ELF-1 (cell line): ENCODE data around the gene CMPK2.
A peak's percentile ranks its signal among the peaks of the same experiment; 100 is the strongest.

ENCODE experiments used
- DNase-seq: peaks from one replicate; pipeline ENCODE4 v3.0.0-alpha.2; 2016; ENCODE audit warnings: low read depth, low spot score

Gene CMPK2

DNA sequence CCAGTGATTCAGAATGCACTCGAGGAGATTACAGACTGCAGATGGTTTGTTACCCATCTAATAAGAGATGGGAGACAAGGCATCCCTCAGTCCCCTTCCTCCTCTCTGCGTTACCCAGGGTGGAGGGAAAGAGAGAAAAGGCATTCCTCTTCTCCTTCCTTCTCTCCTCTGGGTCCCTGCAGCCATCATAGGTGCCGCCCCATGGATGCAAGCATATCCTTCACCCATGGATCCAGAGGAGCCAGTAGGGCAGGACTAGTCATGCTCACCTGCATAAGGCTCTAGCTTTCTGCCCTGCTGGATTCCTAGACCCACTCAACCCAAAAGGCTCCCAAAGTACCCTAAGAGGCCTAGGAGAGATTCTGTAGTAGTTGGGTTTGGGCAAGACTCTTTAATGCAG is 20.4 kb downstream of the CMPK2 start:
- no peak for DNase-seq

DNA sequence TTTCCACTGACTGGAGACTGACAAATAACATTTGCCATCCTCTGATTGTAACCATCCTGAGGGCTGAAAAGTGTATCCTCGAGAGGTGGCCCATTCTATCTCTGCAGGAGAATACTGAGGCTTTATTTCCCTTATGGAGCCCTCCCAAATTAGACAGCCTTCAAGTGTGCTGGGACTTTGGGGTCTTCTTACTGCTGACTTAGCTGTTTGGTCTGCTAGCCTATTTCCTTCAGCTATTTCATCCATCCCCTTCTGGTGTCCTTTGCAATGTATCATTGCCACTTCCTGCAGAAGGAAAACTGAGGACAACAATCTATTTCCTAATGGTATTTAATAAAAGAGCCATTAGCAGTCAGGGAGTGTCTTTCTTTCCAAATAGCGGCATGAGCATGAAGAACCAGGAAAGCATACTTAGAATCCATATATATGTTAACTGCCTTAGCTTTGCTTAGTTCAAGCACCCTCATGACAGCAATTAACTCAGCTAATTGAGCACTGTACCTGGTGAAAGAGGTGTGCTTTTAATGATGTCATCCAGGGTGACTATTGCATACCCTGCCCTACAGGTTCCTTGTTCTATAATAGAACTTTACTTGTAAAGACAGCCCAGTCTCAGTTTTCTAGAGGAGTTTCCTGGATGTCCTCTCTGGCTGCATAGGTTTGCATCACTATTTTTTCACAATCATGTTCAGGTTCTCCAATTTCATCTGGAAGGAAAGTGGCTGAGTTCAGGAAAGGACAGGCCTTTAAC is 24.0 kb downstream of the CMPK2 start:
- no peak for DNase-seq

DNA sequence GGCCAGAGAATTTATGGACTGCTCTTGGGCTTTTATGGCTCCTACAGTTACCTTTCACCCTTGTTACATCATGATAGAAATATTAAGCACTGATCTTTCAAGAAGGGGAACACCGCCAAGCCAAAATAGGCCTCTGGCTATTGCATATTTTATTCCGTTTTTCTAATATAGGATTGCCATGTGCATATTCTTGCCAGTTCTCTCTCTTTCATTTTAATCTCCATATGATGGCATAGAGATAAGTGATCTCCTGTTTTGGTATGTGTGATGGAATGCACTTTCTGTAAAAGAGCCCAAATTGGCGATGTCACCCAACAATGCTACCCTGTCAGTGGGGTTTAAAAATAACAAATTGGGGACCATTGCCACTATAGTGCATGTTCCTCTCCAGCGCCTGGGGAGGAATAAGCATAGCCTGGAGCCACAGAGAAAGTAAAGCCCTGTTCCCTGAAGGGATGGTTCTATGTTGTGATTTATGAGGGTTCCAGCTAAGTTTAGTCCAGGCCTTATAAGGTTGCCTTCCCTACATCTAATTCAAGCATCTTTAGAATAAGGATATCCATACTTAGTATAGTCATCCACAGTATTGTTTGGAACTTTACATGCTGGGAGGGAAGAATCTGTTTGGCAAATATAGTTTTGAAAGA is 26.9 kb downstream of the CMPK2 start:
- no peak for DNase-seq

DNA sequence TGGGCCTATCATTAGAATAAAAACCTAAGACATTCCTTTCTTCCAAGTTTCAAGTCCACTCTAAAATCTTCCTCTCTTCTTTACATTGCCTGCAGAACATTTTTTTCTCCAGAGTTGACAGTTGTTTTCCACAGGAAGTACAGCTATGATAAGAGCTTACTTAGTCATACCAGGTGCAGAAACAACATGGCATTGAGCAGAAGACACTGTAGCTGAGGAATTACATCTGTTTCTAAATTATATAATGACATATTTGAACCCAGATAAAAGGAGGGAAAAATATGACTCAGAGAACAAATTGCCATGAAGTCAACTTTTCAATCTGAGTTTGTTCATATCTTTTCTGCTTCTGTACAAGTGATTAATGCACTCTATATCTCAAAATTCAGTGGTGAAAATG is 30.2 kb downstream of the CMPK2 start:
- no peak for DNase-seq

DNA sequence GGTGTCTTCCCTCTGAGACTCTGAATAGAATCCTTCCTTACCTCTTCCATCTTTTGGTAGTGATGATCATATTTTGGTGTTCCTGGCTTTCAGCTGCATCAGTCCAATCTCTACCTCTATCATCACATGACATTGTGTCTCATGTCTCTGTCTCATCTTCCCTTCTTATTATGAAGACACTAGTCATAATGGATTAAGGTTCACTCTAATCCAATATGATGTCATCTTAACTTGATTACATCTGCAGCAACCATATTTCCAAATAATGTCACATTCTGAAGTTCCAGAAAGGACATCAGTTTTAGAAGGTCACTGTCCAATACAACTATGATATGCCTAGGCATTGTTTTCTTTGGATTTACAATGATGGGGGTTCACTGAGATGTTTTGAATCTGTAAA is 31.5 kb downstream of the CMPK2 start:
- DNase-seq, result no peak

DNA sequence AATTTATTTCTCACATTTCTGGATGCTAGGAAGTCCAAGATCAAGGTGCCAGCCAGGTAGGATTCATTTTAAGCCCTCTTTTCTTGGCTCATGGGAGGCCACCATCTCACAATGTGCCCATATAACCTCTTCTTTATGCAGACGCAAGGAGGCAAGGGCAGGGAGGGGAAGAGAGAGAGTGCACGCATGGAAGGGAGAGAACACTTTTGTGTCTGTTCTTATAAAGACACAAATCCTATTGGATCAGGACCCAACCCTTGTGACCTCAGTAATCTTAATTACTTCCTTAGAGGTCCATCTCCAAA is 32.5 kb downstream of the CMPK2 start:
- DNase-seq, result no peak

DNA sequence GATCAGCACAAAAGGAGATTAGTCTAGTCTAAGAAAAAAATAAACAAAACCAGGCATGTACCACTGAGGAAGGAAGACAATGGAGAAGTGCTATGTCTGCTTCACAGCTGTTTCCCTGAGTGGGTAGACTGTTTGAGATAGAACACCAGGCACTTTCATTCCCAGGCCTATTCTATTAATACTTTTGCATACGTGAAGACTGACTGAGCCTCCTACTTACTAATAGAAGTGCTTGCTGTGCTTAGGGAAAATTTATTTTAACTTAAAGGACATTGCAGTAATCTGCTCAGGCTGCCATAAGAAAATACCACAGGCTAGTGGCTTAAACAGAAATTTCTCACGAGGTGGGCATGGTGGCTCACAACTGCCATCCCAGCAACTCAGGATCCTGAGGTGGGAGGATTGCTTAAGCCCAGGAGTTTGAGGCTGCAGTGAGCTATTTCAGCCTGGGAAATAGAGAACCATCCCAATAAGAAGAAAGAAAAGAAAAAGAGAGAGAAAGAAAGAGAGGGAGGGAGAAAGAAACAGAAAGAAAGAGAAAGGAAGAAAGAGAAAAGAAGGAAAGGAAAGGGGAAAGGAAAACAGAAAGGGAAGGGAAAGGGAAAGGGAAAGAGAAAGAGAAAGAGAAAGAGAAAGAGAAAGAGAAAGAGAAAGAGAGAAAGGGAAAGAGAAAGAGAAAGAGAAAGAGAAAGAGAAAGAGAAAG is 33.0 kb downstream of the CMPK2 start:
- DNase-seq, result no peak

DNA sequence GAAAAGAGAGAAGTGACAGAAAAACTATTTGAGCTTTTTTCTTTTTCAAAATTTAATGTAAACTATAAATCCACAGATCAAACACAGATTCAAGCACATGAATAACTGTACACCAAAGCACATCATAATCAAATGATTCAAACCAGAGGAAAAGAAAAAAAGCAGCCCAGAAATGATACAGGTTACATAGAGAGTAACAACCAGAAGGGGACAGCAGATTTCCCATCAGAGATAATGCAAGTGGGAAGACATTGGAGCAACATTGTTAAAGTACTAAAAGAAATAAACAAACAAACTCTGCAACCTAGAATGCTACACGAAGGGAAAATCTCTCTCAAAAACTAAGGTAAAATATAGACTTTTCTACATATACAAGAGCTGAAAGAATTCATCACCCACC is 34.5 kb downstream of the CMPK2 start:
- no peak for DNase-seq

DNA sequence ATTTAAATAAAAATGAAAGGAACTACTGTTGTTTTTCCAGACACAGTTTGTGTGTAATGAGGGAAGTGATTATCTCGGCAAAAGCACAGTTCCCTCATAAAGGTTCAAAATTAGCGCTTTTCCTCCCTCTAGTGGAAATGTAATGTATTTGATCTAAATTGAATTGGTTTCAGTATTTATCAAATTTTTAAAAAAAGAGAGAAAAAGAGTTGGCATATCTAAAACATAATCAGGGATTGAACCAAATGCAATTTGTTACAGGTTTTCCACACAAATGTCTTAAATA is 37.5 kb downstream of the CMPK2 start:
- no peak for DNase-seq

DNA sequence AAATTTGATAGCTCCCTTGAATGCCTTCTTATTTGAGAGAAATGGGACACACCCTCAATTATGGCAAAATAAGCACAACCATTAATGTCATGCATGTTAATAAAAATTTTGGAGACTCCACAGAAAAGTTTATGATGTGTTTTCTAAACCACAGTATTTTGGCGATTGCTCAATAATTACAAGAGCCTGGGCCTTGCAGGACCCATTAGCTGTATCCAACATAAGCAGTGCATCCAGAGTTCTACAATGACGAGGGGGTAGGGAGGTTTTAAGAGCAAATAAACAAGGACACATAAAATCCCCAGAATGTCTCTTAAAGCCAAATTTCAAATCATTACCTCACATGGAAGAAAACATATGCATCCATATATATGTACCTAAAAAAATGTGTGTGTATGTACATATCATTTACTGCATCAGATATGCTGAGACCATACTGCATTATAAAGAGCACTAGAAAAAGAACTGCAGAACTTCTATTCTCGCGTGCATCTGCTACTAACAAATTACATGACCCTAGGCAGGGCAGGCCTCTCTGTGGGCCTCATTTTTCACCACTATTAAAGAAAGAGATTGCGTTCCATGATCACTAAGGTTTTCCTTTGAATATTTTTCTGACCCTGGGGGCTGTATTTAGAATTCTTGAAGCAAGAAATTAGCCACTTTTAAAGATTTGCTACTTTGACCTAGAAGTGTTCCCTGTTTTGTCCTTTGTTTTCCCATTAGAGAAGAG is 38.0 kb downstream of the CMPK2 start:
- DNase-seq, result no peak

DNA sequence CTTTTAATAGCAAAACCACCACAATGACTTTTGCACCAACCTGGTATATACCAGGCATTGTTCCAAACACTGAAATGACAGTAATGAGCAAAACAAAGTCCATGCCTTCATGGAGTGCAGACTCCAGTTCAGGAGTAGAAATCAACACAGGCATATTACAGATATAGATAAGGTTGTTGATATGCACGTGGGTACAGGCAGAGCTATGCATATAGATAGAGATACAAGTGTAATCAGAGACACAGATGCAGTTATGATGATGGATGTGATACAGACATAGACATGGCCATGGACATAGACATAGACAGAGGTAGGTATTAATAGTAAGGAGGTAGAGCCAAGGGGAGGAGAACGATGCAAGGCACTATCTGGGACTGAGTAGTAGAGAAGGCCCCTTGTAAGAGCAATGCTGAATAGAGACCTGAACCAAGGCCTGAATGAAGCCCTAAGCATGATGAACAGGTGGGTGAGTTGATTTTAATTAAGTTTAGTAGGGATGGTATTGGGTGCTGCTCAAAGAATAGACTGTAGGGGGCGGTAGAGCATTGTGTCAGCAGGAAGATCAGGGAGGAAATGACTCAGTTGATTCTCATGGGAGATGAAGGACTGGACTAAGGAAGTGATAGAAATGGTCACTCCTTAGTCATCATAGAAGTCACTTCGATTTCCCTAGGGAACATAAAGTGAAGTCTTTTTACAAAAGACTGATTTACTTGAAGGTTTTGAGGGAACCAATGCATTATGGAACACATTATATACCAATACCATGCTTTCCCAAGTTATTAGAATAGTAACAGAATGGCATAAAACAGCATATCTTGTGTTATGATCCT is 39.4 kb downstream of the CMPK2 start:
- DNase-seq, result peak; percentile 56

DNA sequence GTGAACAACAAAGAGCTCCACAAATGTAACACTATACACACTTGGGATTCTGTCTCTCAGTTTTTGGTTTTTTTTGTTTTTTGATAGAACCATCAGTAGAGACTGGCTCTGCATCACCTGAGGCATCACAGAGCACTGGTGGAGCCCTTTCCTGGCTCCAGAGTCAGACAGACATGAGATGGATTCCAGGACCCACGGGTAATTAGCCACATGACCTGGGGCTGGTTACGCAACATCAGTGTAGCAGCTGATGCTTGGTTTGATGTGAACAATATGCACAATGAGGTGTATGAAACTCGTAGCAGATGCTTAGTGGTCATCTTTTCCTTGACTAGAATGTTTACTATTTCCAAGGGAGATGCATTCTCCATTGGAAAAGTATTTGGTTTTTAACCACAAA is 40.7 kb downstream of the CMPK2 start:
- DNase-seq, result peak; percentile 66

DNA sequence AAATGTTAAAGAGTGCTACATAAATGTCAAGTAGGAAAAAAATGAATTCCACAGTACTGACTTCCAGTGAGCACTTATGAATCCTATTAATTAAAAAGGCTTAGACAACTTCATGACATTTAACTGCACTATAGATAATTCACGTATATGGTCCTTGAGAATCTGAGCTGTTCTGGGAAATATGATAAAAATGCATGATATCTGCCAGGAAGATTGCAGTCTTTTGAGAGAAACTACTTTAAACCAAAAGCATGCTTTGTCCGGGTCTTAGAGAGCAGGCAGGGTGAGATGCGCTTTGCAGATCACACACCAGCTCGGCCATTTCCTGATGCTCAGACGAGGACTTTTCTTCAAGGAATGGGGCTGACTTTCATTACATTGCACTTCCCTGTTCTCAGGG is 42.6 kb downstream of the CMPK2 start:
- no peak for DNase-seq

DNA sequence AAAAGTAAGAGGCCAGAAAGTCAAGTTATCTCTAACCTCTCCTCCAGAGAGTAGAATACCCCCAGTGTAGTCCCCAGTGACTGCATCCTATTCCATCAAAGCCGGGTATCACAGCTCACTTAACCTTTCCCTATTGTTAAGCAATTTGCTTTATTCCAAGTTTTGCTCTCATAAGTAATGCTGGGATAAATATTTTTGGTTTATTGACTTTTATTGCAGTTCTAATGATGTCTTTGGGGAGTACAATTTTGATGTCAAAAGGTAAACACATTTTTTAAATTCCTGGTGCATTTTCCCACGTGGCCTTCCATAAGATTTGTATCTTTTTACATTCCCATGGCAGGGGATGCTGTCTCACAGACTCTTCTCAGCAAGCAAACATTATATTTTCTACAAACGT is 43.3 kb downstream of the CMPK2 start:
- DNase-seq, result no peak

DNA sequence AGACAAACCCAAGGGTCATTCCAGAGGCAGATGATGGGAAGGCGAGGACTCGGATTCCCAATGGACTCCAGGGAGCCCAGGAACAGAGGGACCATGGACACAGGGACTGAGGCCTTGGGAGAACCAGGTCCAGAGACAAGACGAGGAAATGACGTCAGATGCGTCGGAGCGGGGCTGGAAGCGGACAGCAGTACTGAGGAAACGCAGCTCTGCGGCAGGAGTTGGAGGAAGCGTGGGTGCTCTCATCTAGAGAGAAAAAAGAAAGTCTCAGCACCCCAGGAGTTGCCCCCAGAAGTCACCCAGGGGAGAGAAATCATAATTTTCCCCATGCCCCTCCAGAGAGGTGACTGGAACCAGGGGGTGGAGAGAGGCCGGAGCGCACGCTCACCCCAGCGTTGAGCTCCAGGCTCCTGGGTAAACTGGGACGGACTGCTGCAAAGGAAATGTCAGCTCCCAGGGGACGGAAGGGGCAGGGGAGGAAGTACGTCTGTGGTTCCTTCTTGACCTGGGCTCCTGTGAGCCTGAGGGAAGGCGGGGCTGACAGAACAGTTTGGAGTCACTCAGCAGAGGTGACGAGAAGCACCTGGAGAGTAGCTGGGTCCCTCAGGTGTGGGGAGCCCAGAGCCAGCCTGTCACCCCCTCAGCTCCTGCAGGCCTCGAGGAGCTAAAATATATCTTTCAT is 44.7 kb downstream of the CMPK2 start:
- DNase-seq, result no peak

DNA sequence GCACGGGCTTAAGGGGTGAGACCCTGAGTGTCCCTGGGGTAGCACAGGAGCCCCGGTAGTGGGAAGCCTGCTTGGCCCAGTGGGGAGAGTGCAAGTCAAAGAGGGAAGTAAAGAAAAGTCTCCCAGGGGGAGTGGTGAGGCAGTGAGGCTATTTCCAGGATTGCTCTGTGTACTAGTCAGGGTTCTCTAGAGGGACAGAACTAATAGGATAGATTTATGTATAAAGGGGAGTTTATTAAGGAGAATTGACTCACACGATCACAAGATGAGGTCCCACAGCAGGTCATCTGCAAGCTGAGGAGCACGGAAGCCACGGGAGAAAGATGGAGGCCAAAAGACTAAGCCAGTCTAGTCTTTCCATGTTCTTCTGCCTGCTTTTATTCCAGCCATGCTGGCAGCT is 45.5 kb downstream of the CMPK2 start:
- no peak for DNase-seq

DNA sequence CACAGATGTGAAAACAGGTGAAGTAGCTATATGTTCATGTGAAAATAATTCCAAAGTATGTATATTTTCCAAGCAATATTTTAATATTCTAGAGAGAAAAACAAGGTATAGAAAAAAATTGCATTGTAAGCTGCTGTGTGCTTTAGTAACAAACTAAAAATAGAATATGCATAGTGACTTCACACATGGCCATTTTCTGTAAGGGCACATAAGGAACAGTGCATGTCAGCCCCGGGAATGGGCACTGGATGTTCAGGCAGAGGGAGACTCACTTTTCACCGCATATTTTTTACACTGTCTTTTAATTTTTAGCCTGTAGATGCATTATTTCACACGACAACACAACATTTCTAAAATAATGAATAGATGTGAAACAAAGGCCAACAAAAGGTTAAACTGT is 46.0 kb downstream of the CMPK2 start:
- no peak for DNase-seq

DNA sequence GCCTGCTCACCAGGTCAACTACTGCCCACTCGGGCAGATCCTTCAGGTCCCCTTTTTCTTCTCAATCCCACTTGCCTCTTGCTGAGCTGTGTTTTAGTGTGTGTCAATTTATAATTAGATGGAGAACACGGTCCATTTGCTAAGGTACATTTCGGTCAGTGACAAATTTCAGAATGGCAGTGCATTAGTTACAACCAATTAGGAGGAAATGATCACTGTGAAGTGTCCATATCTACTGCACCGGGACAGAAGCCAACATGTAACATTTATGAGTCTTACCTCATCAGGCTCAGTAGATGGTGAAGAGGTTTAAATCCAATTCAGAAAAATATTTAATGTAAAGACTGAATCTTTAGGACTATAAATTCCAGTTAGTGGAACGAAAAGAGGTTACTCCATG is 47.7 kb downstream of the CMPK2 start:
- no peak for DNase-seq

DNA sequence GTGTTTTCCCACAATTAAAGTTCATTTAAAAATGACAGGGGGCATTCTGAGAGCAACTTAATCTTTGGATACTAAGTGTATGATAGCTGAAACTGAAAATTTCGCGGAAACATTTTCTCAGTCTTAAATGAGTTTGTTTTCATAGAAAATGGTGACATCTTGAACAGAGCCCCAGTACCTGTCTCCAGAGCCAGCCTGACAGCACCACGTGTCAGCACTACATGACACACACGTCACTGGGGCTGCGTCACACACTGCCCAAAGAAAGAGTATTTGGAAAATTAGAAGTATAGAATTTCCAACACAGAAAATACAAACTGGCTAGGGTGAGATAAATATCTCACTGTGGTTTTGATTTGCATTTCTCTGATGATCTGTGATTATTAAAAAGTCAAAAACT is 50.8 kb downstream of the CMPK2 start:
- DNase-seq, result no peak

DNA sequence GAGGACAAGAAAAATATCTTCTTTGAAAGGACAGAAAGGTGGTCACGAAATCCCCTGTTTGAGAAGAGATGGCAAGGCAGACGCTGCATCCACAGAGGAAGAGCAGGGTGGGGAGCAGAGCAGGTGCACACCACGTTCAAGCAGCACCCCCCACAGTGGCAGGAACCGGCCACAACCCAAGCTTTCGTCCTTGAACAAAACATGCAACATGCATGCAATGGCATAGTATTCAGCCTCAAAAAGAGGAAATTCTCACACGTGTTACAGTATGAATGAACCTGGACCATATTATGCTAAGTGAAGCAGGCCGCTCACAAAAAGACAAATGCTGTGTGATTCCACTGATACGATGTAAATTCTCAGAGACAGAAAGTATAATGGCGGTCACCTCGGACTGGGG is 51.4 kb downstream of the CMPK2 start:
- no peak for DNase-seq

DNA sequence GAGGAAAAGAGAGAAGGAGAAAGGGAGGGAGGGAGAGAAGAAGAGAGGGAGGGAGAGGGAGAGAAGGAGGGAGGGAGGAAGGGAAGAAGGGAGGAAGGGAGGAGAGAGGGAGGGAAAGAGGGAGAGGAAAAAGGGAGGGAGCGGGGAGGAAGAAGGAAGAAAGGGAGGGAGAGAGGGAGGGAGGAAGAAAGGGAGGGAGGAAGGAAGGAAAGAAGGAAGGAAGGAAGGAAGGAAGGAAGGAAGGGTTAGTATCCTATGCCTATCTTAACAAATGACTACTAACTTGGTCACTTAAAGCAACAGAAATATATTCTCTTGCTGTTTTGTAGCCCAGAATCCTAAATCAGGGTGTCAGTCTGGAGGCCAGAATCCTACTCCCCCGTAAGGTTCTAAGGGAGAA is 52.1 kb downstream of the CMPK2 start:
- DNase-seq, result no peak
